OCI-LY3 (cell line): Measurements from ENCODE around the gene NINL.

Experiments
- EZH2phosphoT487 ChIP-seq: fragments of 200-600 bp; shearing (Covaris generic); IDR thresholded peaks from 2 replicates; pipeline ENCODE4 v1.6.1; 2018; ENCODE audit warnings: antibody characterized with exemption, mixed run types, low read depth
- TF ChIP-seq, protein P1 (sequence below): fragments of 200-600, 300-600 bp; sonication (generic); IDR thresholded peaks from 2 replicates; pipeline ENCODE4 v1.5.1; 2014; ENCODE audit warnings: antibody characterized with exemption, low read length, low read depth

- TF ChIP-seq, protein P1, sequence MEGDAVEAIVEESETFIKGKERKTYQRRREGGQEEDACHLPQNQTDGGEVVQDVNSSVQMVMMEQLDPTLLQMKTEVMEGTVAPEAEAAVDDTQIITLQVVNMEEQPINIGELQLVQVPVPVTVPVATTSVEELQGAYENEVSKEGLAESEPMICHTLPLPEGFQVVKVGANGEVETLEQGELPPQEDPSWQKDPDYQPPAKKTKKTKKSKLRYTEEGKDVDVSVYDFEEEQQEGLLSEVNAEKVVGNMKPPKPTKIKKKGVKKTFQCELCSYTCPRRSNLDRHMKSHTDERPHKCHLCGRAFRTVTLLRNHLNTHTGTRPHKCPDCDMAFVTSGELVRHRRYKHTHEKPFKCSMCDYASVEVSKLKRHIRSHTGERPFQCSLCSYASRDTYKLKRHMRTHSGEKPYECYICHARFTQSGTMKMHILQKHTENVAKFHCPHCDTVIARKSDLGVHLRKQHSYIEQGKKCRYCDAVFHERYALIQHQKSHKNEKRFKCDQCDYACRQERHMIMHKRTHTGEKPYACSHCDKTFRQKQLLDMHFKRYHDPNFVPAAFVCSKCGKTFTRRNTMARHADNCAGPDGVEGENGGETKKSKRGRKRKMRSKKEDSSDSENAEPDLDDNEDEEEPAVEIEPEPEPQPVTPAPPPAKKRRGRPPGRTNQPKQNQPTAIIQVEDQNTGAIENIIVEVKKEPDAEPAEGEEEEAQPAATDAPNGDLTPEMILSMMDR, result no peak
- TF ChIP-seq EZH2phosphoT487, result no peak
These were observed 86.3 kb downstream of the NINL start for GRCh38 chr20:25499031-25499430.
